Neural crest cell (in vitro differentiated cells): ENCODE measurements around the gene GPR55. TPM values are rescaled to one million over a fixed set of nuclear protein-coding genes. Genes with fewer than 3 reads are reported as not detected.
A peak's percentile ranks its signal among the peaks of the same experiment; 100 is the strongest.

Source experiments
- DNase-seq: peaks from one replicate; pipeline ENCODE4 v3.0.0; 2021; ENCODE audit warnings: low read depth, mixed read lengths, low spot score
- H3K27ac Mint-ChIP-seq: one replicate; pipeline ENCODE4 v1.8.0; 2021; ENCODE audit warnings: mild to moderate bottlenecking, mixed read lengths; ENCODE audit not compliant: unreplicated experiment
- H3K27me3 Mint-ChIP-seq: 2 replicates; pipeline ENCODE4 v1.8.0; 2021; ENCODE audit warnings: low read depth, mild to moderate bottlenecking, mixed read lengths
- H3K36me3 Mint-ChIP-seq: 2 replicates; pipeline ENCODE4 v1.8.0; 2021; ENCODE audit warnings: low read depth, mild to moderate bottlenecking, mixed read lengths
- H3K4me1 Mint-ChIP-seq: 2 replicates; pipeline ENCODE4 v1.8.0; 2021; ENCODE audit warnings: mixed read lengths
- H3K4me3 Mint-ChIP-seq: one replicate; pipeline ENCODE4 v1.8.0; 2021; ENCODE audit warnings: mild to moderate bottlenecking, mixed read lengths
- H3K9me3 Mint-ChIP-seq: 2 replicates; pipeline ENCODE4 v1.8.0; 2021; ENCODE audit warnings: mixed read lengths
- CTCF ChIP-seq: fragments of 200-600 bp; sonication (generic); conservative IDR thresholded peaks from 2 replicates; pipeline ENCODE4 v1.5.0; 2021; ENCODE audit warnings: antibody characterized with exemption, mild to moderate bottlenecking
- total RNA-seq: library from RNA; stranded (reverse); gene quantifications from 2 replicates; pipeline ENCODE4 v1.2.1, GENCODE V29; 2021

GPR55 gene
- total RNA-seq, 1 donor from 2014 or later, result not detected

GRCh38 chr2:230954746-230955145, 29.7 kb upstream of the GPR55 start:
- TF ChIP-seq CTCF, result no peak
- no peaks in the 10 kb centered on the region for H3K36me3 Mint-ChIP-seq
- H3K9me3 Mint-ChIP-seq, result no peaks in the 10 kb centered on the region
- no peak overlapping the region for H3K4me3 Mint-ChIP-seq
- no peak for DNase-seq
- H3K4me1 Mint-ChIP-seq, result peaks cover 31% of the 10 kb centered on the region
- H3K27ac Mint-ChIP-seq, result no peak overlapping the region
- peaks cover 28% of the 10 kb centered on the region for H3K27me3 Mint-ChIP-seq

- DNase-seq, result no peak
- H3K27ac Mint-ChIP-seq, result no peak overlapping the region
- TF ChIP-seq CTCF, result no peak
These were observed 28.8 kb upstream of the GPR55 start for GRCh38 chr2:230953845-230954244.

GRCh38 chr2:230952226-230952956, 27.3 kb upstream of the GPR55 start:
- no peak for TF ChIP-seq CTCF
- DNase-seq, result no peak
- Mint-ChIP-seq H3K36me3 (no peaks in the 10 kb centered on the region), H3K9me3 (no peaks in the 10 kb centered on the region), H3K4me3 (no peak overlapping the region), H3K4me1 (peaks cover 17% of the 10 kb centered on the region), H3K27me3 (peaks cover 10% of the 10 kb centered on the region), H3K27ac (no peak overlapping the region)

More at GRCh38 chr2:230953845-230954244, 28.8 kb upstream of the GPR55 start:
- Mint-ChIP-seq H3K9me3 (no peaks in the 10 kb centered on the region), H3K36me3 (no peaks in the 10 kb centered on the region), H3K4me3 (no peak overlapping the region), H3K4me1 (peaks cover 28% of the 10 kb centered on the region), H3K27me3 (peaks cover 23% of the 10 kb centered on the region)

GRCh38 chr2:230951396-230951795, 26.4 kb upstream of the GPR55 start:
- Mint-ChIP-seq H3K36me3 (no peaks in the 10 kb centered on the region), H3K9me3 (no peaks in the 10 kb centered on the region), H3K27me3 (peaks cover under 1% of the 10 kb centered on the region), H3K27ac (peak overlapping the region; percentile 54), H3K4me3 (no peak overlapping the region), H3K4me1 (peaks cover 9% of the 10 kb centered on the region)
- no peak for DNase-seq
- TF ChIP-seq CTCF, result no peak

GRCh38 chr2:230950874-230951339, 25.9 kb upstream of the GPR55 start:
- Mint-ChIP-seq H3K27me3 (no peaks in the 10 kb centered on the region), H3K36me3 (no peaks in the 10 kb centered on the region), H3K9me3 (no peaks in the 10 kb centered on the region), H3K27ac (peak overlapping the region; percentile 54), H3K4me1 (peaks cover 13% of the 10 kb centered on the region), H3K4me3 (no peak overlapping the region)
- no peak for DNase-seq
- no peak for TF ChIP-seq CTCF
